GM12878 (cell line): Measurements from ENCODE around the gene GABRP. TPM values are rescaled to one million over a fixed set of nuclear protein-coding genes. Genes with fewer than 3 reads are reported as not detected.
"Not testable (repeated sequence)": the region's sequence is repeated elsewhere in the genome, so short reads cannot be mapped to it uniquely, and the experiment has no call there.

ENCODE experiments used
- ATAC-seq: fragments of 200-7000 bp; cut with Tn5 transposase; 3 replicates; pipeline ENCODE4 v1.9.1; 2020; ENCODE audit warnings: mild to moderate bottlenecking, moderate library complexity
- BruUV-seq: library from RNA; stranded (reverse); fragments of 400-500 nt; replicated peaks from 2 replicates; lab custom pipeline; 2021; lab: Mats Ljungman, UMichigan
- CTCF ChIA-PET: fragments of 300-600 bp; sonication (Branson Sonifier 250); formaldehyde crosslinking; extraction: SDS; loops from one replicate; lab custom pipeline; 2021; ENCODE audit warnings: inconsistent platforms; lab: Yijun Ruan, JAX
- POLR2A ChIA-PET: fragments of 350-600 bp; formaldehyde crosslinking; extraction: SDS; loops from one replicate; lab custom pipeline; 2021; ENCODE audit warnings: inconsistent platforms; lab: Charles Lee
- RAD21 ChIA-PET: fragments of 300-600 bp; sonication (Branson Sonifier 250); formaldehyde crosslinking; loops from one replicate; lab custom pipeline; 2023; ENCODE audit warnings: antibody characterized with exemption; ENCODE audit not compliant: unreplicated experiment; lab: Charles Lee
- SMC1A ChIA-PET: fragments of 300-600 bp; sonication (Branson Sonifier 250); formaldehyde crosslinking; loops from one replicate; lab custom pipeline; 2023; ENCODE audit not compliant: unreplicated experiment, uncharacterized antibody; lab: Charles Lee
- DNase-seq: peaks from one replicate; pipeline ENCODE4 v3.0.0-alpha.2; 2011; ENCODE audit warnings: low read depth, low spot score
- FAIRE-seq: peaks from 3 replicates; lab custom pipeline; 2011; peaks lifted over from hg19 to GRCh38; lab: Jason Lieb, UNC
- H2AFZ ChIP-seq: 2 replicates; pipeline ENCODE4 v1.6.0; 2011; ENCODE audit warnings: low read depth, low read length, control low read depth; ENCODE audit not compliant: control insufficient read depth
- H3K27ac ChIP-seq: 2 replicates; pipeline ENCODE4 v1.5.1; 2011; ENCODE audit warnings: control low read depth; ENCODE audit not compliant: control insufficient read depth, insufficient read depth
- H3K27me3 ChIP-seq, 2 experiments: replicated peaks in 1 of 2; 2 replicates each; pipeline versions ENCODE4 v1.6.0 to v1.6.1; 2011; ENCODE audit warnings: low read length in 1 of 2; ENCODE audit not compliant: control insufficient read depth in 2 of 2, insufficient read depth in 2 of 2
- H3K36me3 ChIP-seq, 2 experiments: 2 replicates each; pipeline ENCODE4 v1.5.1; 2011; ENCODE audit warnings: low read length in 1 of 2; ENCODE audit not compliant: control insufficient read depth in 2 of 2, insufficient read depth in 2 of 2
- H3K4me1 ChIP-seq: 2 replicates; pipeline ENCODE4 v1.6.1; 2011; ENCODE audit warnings: mild to moderate bottlenecking, low read length, moderate library complexity, mixed read lengths; ENCODE audit not compliant: control insufficient read depth, insufficient read depth
- H3K4me2 ChIP-seq: 2 replicates; pipeline ENCODE4 v1.6.0; 2011; ENCODE audit warnings: control low read depth; ENCODE audit not compliant: control insufficient read depth, insufficient read depth
- H3K4me3 ChIP-seq: fragments of 200-600 bp; sonication (generic); 2 replicates; pipeline ENCODE4 v1.5.1; 2016
- H3K79me2 ChIP-seq: 2 replicates; pipeline ENCODE4 v1.6.0; 2011; ENCODE audit warnings: low read length; ENCODE audit not compliant: control insufficient read depth, insufficient read depth
- H3K9ac ChIP-seq: 2 replicates; pipeline ENCODE4 v1.8.0; 2011; ENCODE audit warnings: low read length, control low read depth, mixed read lengths; ENCODE audit not compliant: control insufficient read depth, insufficient read depth
- H3K9me3 ChIP-seq: replicated peaks from 3 replicates; pipeline ENCODE4 v1.5.1; 2011; ENCODE audit warnings: mild to moderate bottlenecking, low read length; ENCODE audit not compliant: control insufficient read depth, insufficient read depth
- H4K20me1 ChIP-seq: 2 replicates; pipeline ENCODE4 v1.6.0; 2011; ENCODE audit not compliant: control insufficient read depth, insufficient read depth
- CREM ChIP-seq: IDR thresholded peaks from 2 replicates; pipeline ENCODE4 v1.6.1; 2014; ENCODE audit warnings: antibody characterized with exemption, low read depth
- RAD51 ChIP-seq: fragments of 450-650 bp; IDR thresholded peaks from 2 replicates; pipeline ENCODE4 v1.6.1; 2016; ENCODE audit warnings: moderate library complexity, mild to moderate bottlenecking, inconsistent platforms
- WGBS: methylation state at CpG from one replicate; pipeline ENCODE4 v1.1.6; 2016; ENCODE audit warnings: low lambda C conversion rate; ENCODE audit not compliant: insufficient replicate concordance, insufficient coverage; ENCODE audit errors: missing lambda C conversion rate; 5-methylcytosine and 5-hydroxymethylcytosine counted together
- in situ Hi-C: fragments of 300-500 bp; cut with MboI; formaldehyde crosslinking; loops from 9 replicates; pipeline ENCODE4 v1.14.3; 2018; ENCODE audit warnings: mixed read lengths
- intact Hi-C: fragments of 100-400 bp; cut with micrococcal nuclease; formaldehyde crosslinking; loops from one replicate; pipeline ENCODE4 v1.14.2; 2022; ENCODE audit not compliant: unreplicated experiment
- polyA plus RNA-seq, 11 experiments: library from polyadenylated mRNA; depleted of rRNA in 4 of 11; unstranded in 6 of 11; stranded (reverse) in 5 of 11; fragments of >200 nt; fragmentation: Nextera tagmentation in 4 of 11; fragmentation: Illumina TruSeq in 1 of 11; extraction: Ambion mirVana in 4 of 11; extraction: Trizol in 1 of 11; gene quantifications; 1 replicate in 1 of 11; 2 replicates in 10 of 11; pipeline versions ENCODE4 v1.2.1 to v1.2.3, GENCODE V29; 2011 to 2016; ENCODE audit warnings: inconsistent platforms in 2 of 11, missing spikeins in 2 of 11, low read depth in 1 of 11
- total RNA-seq, 4 experiments: library from RNA; depleted of rRNA in 3 of 4; stranded (reverse); fragments of >200 nt in 3 of 4; fragmentation: Illumina TruSeq in 1 of 4; extraction: Trizol in 1 of 4; gene quantifications; 2 replicates each; pipeline versions ENCODE4 v1.2.1 to v1.2.3, GENCODE V29; 2013 to 2021
- TF ChIP-seq, protein P1 (sequence below): fragments of 450-650 bp; IDR thresholded peaks from 2 replicates; pipeline ENCODE4 v1.6.1; 2017; ENCODE audit warnings: antibody characterized with exemption, mild to moderate bottlenecking, moderate library complexity
- TF ChIP-seq, protein P2 (sequence below): fragments of 450-650 bp; IDR thresholded peaks from 2 replicates; pipeline ENCODE4 v1.6.1; 2017; ENCODE audit warnings: borderline replicate concordance

Gene GABRP
- total and polyA plus RNA-seq, 10 of the 15 experiments (the other 5 are each of a cell fraction or from before 2014, with no cell fraction given), result 0.04 TPM; not detected in 9

DNA sequence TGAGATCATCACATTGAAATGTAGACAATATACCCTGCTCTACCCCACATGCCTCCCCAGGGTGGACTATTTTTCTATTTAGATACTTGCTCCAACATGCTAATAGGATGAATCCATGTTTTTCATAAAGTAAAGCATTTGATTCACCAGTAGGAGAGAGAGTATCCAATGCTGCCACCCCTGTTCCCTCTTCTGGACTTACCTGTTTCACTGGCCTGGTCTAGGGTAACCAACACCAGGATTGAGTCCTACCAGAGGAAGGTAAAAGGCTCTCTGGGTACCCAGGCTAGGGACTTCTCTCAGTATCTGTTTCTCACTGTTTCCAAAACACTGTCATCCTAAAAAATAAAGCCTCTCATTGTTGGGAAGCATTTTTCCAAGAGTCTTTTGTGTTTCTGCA is 30.2 kb upstream of the GABRP start:
- ChIA-PET POLR2A (no interaction called here), RAD21 (no interaction called here), SMC1A (no interaction called here), CTCF (no interaction called here)
- DNase-seq (no peak), ATAC-seq (no peak), FAIRE-seq (no peak)
- H3K27me3 ChIP-seq, result peaks cover 2 to 6% of the 10 kb centered on the region in 2 experiments; a peak in 3 of 4 replicates
- no peaks in the 10 kb centered on the region for H3K4me1 ChIP-seq
- no peaks in the 10 kb centered on the region for H3K9me3 ChIP-seq
- no peak overlapping the region for H3K27ac ChIP-seq
- no peak overlapping the region for H3K9ac ChIP-seq
- no peaks in the 10 kb centered on the region for H3K79me2 ChIP-seq
- no peaks in the 10 kb centered on the region for H3K36me3 ChIP-seq
- no peaks in the 10 kb centered on the region for H4K20me1 ChIP-seq
- no peak overlapping the region for H3K4me3 ChIP-seq
- no peak overlapping the region for H2AFZ ChIP-seq
- no TSS peak for BruUV-seq
- TF ChIP-seq, protein P1, sequence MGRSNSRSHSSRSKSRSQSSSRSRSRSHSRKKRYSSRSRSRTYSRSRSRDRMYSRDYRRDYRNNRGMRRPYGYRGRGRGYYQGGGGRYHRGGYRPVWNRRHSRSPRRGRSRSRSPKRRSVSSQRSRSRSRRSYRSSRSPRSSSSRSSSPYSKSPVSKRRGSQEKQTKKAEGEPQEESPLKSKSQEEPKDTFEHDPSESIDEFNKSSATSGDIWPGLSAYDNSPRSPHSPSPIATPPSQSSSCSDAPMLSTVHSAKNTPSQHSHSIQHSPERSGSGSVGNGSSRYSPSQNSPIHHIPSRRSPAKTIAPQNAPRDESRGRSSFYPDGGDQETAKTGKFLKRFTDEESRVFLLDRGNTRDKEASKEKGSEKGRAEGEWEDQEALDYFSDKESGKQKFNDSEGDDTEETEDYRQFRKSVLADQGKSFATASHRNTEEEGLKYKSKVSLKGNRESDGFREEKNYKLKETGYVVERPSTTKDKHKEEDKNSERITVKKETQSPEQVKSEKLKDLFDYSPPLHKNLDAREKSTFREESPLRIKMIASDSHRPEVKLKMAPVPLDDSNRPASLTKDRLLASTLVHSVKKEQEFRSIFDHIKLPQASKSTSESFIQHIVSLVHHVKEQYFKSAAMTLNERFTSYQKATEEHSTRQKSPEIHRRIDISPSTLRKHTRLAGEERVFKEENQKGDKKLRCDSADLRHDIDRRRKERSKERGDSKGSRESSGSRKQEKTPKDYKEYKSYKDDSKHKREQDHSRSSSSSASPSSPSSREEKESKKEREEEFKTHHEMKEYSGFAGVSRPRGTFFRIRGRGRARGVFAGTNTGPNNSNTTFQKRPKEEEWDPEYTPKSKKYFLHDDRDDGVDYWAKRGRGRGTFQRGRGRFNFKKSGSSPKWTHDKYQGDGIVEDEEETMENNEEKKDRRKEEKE, result no peak
- TF ChIP-seq, protein P2, sequence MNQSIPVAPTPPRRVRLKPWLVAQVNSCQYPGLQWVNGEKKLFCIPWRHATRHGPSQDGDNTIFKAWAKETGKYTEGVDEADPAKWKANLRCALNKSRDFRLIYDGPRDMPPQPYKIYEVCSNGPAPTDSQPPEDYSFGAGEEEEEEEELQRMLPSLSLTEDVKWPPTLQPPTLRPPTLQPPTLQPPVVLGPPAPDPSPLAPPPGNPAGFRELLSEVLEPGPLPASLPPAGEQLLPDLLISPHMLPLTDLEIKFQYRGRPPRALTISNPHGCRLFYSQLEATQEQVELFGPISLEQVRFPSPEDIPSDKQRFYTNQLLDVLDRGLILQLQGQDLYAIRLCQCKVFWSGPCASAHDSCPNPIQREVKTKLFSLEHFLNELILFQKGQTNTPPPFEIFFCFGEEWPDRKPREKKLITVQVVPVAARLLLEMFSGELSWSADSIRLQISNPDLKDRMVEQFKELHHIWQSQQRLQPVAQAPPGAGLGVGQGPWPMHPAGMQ, result no peak
- TF ChIP-seq CREM, result no peak
- no peak for TF ChIP-seq RAD51
- intact Hi-C loops (no loop called here), in situ Hi-C loops (no loop called here)
- no peak overlapping the region for H3K4me2 ChIP-seq

DNA sequence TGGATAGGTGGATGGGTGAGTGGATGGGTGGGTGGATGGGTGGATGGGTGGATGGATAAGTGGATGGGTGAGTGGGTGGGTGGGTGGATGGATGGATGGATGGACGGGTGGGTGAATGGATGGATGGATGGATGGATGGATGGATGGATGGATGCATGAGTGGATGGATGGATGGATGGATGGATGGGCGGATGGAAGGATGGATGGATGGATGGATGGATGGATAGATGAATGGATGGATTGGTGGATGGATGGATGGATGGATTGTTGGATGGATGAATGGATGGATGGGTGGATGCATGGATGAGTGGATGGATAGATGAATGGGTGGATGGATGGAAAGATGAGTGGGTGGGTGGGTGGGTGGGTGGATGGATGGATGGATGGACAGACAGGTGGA is 29.0 kb upstream of the GABRP start:
- H3K4me2 ChIP-seq, H3K27me3 ChIP-seq, H3K79me2 ChIP-seq, H4K20me1 ChIP-seq, H3K4me3 ChIP-seq, POLR2A ChIA-PET, ATAC-seq, DNase-seq, H3K27ac ChIP-seq, FAIRE-seq, H3K36me3 ChIP-seq, intact Hi-C loops, H3K9ac ChIP-seq, SMC1A ChIA-PET, in situ Hi-C loops, H2AFZ ChIP-seq, H3K9me3 ChIP-seq, RAD21 ChIA-PET, H3K4me1 ChIP-seq, BruUV-seq: not testable (repeated sequence)
- CTCF ChIA-PET, result interaction anchor here (0.8 to 2.1 kb wide), 2 partner anchors 9 to 34 kb away, joined by 3 to 5 read pairs; no protein-coding TSS in a partner anchor
- 0% methylated on average over 1 of the region's 2 CpGs for WGBS
